ENCODE measurements around the gene RNASE2.
"Not testable (repeated sequence)": the region's sequence is repeated elsewhere in the genome, so short reads cannot be mapped to it uniquely, and the experiment has no call there.

Gene RNASE2

GRCh38 chr14:20954736-20955537 lies at the start of gene RNASE2:
Gene RNASE2, plus strand, starts transcription at chr14:20955487. Its CDS starts 285 bp downstream, at chr14:20955772.
- not testable (repeated sequence) for DNase-seq (ENCODE audit: low read depth)

GRCh38 chr14:20905676-20906075 lies 49.6 kb upstream of the RNASE2 start:
- DNase-seq (ENCODE audit: low read depth), result no peak

- no peak for DNase-seq (ENCODE audit: low read depth)
These were observed 48.1 kb upstream of the RNASE2 start for GRCh38 chr14:20907214-20907613.

GRCh38 chr14:20910822-20911221 lies 44.5 kb upstream of the RNASE2 start:
- not testable (repeated sequence) for DNase-seq (ENCODE audit: low read depth)

- not testable (repeated sequence) for DNase-seq (ENCODE audit: low read depth)
These were observed 36.1 kb upstream of the RNASE2 start for GRCh38 chr14:20919038-20919756.

GRCh38 chr14:20923766-20924297 lies 31.5 kb upstream of the RNASE2 start:
- not testable (repeated sequence) for DNase-seq (ENCODE audit: low read depth)

GRCh38 chr14:20934148-20934762 lies 21.0 kb upstream of the RNASE2 start:
- DNase-seq (ENCODE audit: low read depth), result peak; percentile 29

- DNase-seq (ENCODE audit: low read depth), result no peak
These were observed 19.8 kb upstream of the RNASE2 start for GRCh38 chr14:20935303-20935984.

- DNase-seq (ENCODE audit: low read depth), result peak; percentile 15
These were observed 10.1 kb upstream of the RNASE2 start for GRCh38 chr14:20945146-20945545.

GRCh38 chr14:20946707-20947106 lies 8.6 kb upstream of the RNASE2 start:
- not testable (repeated sequence) for DNase-seq (ENCODE audit: low read depth)

- not testable (repeated sequence) for DNase-seq (ENCODE audit: low read depth)
These were observed 219 bp downstream of the RNASE2 start for GRCh38 chr14:20955538-20955873.

- no peak for DNase-seq (ENCODE audit: low read depth)
These were observed 1.2 kb downstream of the RNASE2 start for GRCh38 chr14:20956376-20956976.

GRCh38 chr14:20958946-20959345 lies 3.7 kb downstream of the RNASE2 start:
- DNase-seq (ENCODE audit: low read depth), result not testable (repeated sequence)

- DNase-seq (ENCODE audit: low read depth), result no peak
These were observed 14.0 kb downstream of the RNASE2 start for GRCh38 chr14:20969336-20969735.

GRCh38 chr14:20970647-20970982 lies 15.3 kb downstream of the RNASE2 start:
- no peak for DNase-seq (ENCODE audit: low read depth)

- peak; percentile 81 for DNase-seq (ENCODE audit: low read depth)
These were observed 15.9 kb downstream of the RNASE2 start for GRCh38 chr14:20970983-20971704.

- no peak for DNase-seq (ENCODE audit: low read depth)
These were observed 16.4 kb downstream of the RNASE2 start for GRCh38 chr14:20971705-20972021.

- DNase-seq (ENCODE audit: low read depth), result no peak
These were observed 18.2 kb downstream of the RNASE2 start for GRCh38 chr14:20973501-20973900.

- DNase-seq (ENCODE audit: low read depth), result no peak
These were observed 21.0 kb downstream of the RNASE2 start for GRCh38 chr14:20976291-20976690.

GRCh38 chr14:20978687-20979086 lies 23.4 kb downstream of the RNASE2 start:
- DNase-seq (ENCODE audit: low read depth), result no peak

GRCh38 chr14:20980906-20981305 lies 25.6 kb downstream of the RNASE2 start:
- DNase-seq (ENCODE audit: low read depth), result no peak

Measured in CMK (cell line).